Activated CD8-positive, alpha-beta memory T cell treated with anti-CD3 and anti-CD28 coated beads for 1 hour (primary cell): ENCODE results near the gene TCEA3.
"Not testable (repeated sequence)": the region's sequence is repeated elsewhere in the genome, so short reads cannot be mapped to it uniquely, and the experiment has no call there.

Source experiments
- DNase-seq, 2 donors: peaks; one replicate each; pipeline ENCODE4 v3.0.0-alpha.2; 2020; ENCODE audit warnings: low read depth in 1 of 2; ENCODE audit errors: extremely low read depth in 1 of 2

The TCEA3 gene

GRCh38 chr1:23395154-23395724, 29.3 kb downstream of the TCEA3 start:
- no peak for DNase-seq

- DNase-seq, result no peak
Measured at GRCh38 chr1:23394684-23395083, 29.9 kb downstream of the TCEA3 start.

DNA sequence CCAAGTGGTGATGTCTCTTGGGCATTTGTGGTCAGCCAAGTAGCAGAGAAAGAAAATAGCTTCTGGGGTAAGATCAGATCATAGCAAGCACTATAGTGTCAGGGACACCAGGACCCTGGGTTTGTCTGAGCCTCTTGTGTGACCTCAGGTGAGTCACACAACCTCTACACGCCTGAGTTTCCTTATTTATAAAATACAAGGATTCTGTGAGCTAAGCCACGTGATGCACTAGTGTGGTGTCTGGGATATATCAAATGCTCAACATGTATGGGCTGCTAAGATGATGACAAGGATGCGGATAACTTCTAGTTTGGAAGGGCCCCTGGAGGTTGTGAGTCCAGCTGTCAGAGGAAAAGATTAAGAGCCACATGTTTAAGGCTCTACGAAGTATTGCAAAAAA, 30.4 kb downstream of the TCEA3 start:
- DNase-seq, result no peak

DNA sequence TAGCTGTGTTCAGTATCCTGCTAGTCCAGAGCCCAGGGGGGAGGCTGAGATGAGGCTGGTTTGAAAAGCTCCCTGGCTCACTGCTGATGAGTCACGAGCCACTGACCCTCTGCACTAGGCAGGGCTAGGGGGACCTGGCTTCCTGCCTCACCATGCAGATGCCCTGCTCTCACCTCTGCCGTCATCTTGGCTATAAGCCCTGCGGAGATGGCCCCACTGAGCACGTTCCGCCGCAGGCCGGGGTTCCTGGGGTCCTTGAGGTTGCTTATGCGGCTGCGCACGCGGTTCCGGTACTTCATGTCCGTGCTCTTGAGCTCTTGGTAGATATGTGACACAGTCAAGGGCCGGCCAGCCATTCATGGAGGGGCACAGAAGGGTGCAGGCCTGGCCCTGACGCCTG, 30.8 kb downstream of the TCEA3 start:
- DNase-seq, result no peak

DNA sequence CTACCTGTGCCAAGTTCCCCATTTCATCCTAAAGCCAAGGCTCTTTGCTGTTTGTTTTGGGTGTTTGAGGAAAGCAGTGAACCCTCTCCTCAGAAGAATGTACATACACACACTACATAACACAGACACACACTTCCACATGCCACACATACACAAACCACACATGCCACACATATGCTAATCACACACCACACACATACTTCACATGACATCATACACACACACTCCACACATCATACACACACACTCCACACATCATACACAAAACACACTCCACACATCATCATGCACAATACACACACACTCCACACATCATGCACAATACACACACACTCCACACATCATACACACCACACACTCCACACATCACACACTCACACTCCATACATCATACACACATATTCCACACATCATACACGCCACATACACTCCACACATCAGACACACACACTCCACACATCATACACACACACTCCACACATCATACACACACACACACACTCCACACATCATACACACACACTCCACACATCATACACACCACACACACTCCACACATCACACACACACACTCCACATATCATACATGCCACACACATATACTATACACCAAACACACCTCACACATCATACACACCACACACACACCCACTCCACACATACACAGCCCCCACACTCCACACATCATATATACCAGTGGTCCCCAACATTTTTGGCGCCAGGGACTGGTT, 32.3 kb downstream of the TCEA3 start:
- no peak for DNase-seq

- no peak for DNase-seq
Measured at GRCh38 chr1:23389837-23390321, 34.7 kb downstream of the TCEA3 start.

DNA sequence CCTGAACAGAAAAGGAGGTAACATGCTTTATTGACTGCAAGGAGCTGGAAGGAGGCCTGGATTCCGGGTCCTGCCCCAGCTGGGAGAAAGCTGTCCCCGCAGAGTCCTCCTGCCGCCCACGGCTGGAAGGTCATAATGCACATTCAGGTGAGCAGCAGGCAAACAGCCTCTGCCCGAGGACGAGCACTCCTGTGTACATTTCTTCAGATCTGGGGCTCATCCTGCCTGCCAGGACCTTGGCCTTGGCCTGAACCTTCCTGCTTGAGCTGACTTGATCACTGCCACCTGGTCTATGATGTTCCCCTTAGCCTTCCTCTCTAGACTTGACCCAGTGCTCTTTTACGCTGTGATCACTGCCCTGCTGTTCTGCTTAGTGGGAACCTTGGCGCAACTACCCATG, 37.1 kb downstream of the TCEA3 start:
- no peak for DNase-seq

DNA sequence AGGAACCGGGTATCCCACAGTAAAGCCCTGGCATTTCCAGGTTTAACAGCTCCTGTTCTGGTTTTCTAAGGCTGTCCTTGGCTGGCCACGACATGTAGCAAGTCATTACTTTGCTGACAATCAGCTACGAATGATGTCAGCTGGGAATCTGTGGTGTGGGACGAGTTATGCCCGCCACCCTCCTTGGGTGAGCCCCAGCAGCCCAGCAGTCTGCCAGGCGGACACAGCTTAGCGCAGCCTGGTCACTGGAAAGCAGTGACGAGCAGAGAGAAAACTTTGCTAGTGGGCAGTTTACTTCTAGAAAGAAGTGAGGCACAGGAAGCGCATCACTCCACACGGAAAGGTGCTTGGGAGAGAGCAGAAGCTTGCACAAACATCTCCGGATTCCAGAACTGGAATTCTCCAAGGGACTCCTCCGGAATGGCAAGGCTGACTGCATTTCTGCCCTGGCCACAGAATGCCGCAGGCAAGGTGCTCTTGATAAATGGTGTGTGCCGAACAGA, 39.4 kb downstream of the TCEA3 start:
- DNase-seq, result no peak

DNA sequence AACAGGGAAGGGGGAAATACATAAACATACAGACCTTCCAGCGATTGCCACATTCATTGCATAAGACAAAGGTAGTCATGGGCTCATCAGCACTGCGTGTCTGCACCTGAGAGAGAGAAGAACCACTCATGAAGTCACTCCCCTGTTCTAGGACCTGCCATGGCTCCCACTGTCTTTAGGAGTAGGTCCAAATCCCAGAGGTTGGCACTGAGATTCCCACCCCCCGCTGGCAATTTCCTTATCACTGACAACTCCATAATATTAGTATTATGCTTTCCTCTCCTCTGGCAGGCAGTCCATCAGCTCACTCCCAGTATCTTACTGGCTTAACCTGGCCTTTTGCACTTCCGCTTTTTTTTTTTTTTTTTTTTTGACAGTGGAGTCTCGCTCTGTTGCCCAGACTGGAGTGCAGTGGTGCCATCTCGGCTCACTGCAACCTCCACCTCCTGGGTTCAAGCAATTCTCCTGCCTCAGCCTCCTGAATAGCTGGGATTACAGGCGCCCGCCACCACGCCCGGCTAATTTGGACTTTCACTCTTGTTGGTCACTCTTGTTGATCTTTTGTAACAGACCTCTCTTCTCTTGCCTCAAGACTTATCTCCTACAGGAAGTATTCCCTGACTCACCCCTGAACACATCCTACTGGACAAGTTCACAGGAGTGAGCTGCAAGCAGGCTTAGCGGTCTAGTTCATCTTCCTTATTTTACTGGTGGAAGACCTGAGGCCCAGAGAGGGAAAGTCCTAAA, 40.1 kb downstream of the TCEA3 start:
- no peak for DNase-seq

GRCh38 chr1:23383577-23384311, 40.8 kb downstream of the TCEA3 start:
- no peak for DNase-seq

- no peak for DNase-seq
Measured at GRCh38 chr1:23381233-23381885, 43.2 kb downstream of the TCEA3 start.

GRCh38 chr1:23380719-23381118, 43.8 kb downstream of the TCEA3 start:
- DNase-seq, result no peak

GRCh38 chr1:23380236-23380635, 44.3 kb downstream of the TCEA3 start:
- not testable (repeated sequence) for DNase-seq

DNA sequence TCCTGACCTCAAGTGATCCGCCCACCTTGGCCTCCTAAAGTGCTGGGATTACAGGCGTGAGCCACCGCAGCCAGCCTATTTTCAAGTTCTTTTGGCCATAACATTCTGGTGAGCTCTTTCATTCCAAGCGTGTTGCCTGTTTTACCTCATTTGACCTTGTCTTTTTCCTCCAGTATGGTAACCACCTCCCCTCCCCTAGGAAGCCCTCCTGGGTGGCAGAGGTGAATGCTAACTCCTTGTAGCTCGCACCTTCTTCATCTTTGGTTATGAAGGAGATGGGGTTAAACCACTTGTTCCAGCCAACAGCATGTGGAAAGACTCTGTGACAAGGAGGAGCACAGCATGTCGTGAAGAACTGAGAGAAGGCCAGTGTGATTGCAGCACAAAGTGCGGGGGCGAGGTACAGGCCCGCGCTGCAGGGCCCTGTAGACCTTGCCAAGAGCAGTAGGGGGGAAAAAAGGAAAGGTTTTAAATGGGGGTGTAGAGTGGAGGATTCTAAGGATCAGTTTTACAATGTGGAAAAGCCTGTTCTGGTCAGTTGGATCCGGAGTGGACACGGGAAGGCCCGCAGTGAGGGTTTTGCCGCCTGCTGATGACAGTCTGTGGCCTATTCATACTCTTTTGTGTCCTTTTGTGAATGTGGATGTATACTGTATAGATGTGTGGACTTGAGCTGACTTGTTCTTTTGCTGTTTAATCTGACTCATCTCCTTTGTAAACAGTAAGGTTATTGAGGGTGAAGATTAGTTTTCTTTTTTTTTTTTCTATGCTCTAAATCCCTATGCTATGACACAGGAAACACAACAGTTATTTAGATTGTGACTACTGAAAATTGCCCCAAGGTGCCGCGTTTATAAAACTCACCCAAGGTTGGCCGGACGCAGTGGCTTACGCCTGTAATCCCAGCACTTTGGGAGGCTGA, 47.4 kb downstream of the TCEA3 start:
- DNase-seq, result no peak

DNA sequence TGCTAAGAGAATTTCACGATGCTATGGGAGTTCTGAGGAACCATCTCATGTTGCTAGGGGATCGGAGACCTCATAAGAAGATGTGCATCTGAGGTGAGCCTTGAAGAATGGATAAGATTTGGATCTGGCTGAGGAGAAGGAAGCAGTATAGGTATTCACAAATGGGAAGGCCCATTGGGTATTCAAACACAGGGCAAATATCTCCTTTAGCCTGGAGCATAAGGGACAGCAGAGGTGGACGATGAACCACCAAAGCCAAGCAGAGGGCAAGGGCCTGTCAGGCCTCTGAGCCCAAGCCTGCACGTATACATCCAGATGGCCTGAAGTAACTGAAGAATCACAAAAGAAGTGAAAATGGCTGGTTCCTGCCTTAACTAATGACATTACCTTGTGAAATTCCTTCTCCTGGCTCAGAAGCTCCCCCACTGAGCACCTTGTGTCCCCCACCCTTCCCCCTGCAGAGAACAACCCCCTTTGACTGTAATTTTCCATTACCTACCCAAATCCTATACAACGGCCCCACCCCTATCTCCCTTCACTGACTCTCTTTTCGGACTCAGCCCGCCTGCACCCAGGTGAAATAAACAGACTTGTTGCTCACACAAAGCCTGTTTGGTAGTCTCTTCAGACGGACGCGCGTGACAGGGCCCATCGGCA, 50.3 kb downstream of the TCEA3 start:
- not testable (repeated sequence) for DNase-seq

- DNase-seq, result no peak
Measured at GRCh38 chr1:23371987-23372880, 52.3 kb downstream of the TCEA3 start.

- no peak for DNase-seq
Measured at GRCh38 chr1:23370709-23371584, 53.6 kb downstream of the TCEA3 start.
